ENCODE data around the gene ANP32E.

DNA sequence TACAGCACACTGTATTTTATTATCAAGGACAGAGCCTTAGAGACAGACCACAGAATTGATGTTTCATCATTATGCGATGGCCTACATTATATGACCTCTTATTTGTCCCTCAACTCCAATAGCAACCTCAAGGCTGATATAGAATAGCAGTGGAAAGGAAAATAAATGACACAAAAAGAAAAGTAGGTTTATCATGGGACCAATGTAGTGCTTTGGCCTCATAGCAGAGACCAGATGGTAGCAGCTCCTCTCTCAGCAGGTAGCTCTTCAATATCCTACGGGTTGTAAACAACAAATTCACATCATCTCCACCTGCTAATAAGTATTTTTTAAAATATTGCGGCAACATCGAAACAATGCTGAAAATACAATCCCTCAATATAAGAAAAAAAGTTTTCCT lies 25.2 kb downstream of the ANP32E start:
- TF ChIP-seq CTCF (IDR thresholded peaks at IDR 0.05), result no peak
- no peak for TF ChIP-seq POLR2AphosphoS5 (IDR thresholded peaks at IDR 0.05; ENCODE audit: insufficient read depth in 1 of 2, low read depth in 1 of 2)

Measured in vagina (tissue), 2 donors.